Activated CD8-positive, alpha-beta memory T cell treated with anti-CD3 and anti-CD28 coated beads, Interleukin-2, amount 50 U/mL, for 1 hour (primary cell): ENCODE results near the gene MGMT.

Experiments used
- DNase-seq: peaks from one replicate; pipeline ENCODE4 v3.0.0-alpha.2; 2020; ENCODE audit errors: extremely low read depth

The MGMT gene

DNA sequence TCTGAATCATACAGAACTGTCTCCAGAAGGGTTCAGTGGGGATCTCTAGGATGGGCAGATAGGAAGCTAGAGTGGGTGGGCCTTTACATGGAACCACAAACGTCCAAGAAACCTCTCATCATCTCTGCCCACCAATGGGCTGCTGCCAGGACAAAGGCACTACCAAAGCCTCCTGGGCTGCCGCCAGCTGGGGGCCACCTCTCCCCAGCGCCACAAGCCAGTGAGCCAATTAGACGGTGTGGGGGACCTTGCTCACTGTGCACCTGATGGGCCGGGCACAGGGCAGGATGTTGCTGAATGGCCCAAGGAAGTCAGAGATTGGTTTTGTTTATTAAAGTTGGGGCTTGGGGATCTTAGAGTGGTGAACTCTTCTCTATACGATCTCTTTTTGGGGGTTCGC is 242.1 kb downstream of the MGMT start:
- no peak for DNase-seq

DNA sequence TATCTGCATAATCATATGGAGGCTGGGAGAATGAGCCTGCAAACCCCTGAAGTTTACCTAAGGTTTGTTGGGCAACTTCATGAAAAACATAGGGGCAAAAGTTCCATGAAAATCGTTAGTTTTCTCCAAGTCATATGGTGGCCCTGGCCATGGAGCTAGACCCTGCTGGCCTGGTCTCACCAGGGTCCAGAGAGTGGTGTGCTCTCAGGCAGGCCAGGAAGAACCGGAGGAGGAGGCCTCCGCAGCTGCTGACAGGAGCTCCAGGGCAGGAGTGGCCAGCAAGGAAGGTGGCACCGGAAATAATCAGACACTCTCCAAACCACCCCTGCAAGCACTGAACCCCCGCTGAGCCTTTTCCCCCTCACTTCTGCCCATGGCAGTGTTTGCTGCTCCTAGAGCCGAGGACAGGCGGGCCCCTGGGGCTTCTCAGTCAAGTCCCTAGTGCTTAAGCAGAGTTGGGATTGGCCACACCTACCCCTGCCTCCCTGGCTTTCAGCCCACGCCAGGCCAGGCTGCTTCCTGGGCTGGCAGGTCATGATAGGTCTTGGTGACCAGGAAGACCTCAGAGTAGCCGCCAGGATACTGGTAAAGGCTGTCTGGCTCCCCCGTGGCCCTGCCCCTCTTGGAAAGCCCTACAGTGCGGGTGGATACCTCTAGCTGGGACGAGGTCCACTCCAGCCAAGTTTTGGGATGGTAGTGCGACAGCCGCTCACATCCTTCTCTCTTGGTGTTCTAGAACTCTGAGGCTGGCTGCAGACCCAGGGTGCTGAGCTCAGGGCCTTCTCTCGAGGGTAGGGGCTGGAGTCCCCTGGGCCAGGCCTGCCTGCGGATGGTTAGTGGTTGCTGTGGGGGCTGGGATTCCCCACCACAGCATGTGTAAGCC is 242.8 kb downstream of the MGMT start:
- no peak for DNase-seq

GRCh38 chr10:129710510-129710847 is 243.4 kb downstream of the MGMT start:
- DNase-seq: no peak

DNA sequence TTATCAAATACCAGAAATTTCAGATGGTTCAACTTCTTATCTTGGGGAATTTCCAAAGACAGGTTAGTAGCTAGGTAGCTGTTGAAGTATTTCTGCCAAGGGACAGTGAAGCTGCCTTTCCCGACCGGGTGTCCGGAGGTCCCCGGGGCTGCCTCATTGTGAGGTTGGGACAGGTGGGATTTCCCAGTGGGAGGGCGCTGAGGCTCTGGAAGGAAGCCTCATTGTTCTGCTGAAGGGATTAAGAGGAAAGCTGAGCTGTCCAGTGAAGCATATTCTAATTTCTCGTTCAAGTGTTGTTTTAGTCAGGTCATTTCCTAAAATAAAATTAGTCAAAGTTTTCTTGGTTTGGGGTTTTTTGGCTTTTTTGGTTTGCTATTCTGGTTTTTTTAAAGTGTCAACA is 244.2 kb downstream of the MGMT start:
- no peak for DNase-seq

GRCh38 chr10:129712000-129712399 is 245.0 kb downstream of the MGMT start:
- no peak for DNase-seq

- no peak for DNase-seq
Measured at GRCh38 chr10:129713659-129714265, 246.7 kb downstream of the MGMT start.

DNA sequence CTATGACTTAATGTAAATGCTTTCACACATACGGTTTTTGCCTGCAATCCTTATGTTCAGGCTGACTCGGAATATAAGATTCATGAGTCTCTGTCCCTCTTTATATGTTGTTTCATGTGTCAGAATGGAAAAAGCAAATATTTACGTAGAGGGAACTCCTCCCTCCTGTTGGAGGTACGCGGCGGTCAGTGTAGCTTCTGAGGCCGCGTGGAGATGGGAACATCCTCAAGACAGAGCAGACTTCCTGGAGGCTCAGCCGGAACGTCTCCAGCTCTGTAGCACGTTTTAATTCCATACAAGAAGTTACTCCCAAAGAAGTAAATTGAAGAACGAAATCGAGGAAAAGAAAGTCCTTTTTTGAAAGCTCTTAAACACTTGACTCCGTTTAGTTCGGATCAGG is 248.8 kb downstream of the MGMT start:
- no peak for DNase-seq

GRCh38 chr10:129716211-129716681 is 249.2 kb downstream of the MGMT start:
- no peak for DNase-seq

- no peak for DNase-seq
Measured at GRCh38 chr10:129716881-129717280, 249.8 kb downstream of the MGMT start.

DNA sequence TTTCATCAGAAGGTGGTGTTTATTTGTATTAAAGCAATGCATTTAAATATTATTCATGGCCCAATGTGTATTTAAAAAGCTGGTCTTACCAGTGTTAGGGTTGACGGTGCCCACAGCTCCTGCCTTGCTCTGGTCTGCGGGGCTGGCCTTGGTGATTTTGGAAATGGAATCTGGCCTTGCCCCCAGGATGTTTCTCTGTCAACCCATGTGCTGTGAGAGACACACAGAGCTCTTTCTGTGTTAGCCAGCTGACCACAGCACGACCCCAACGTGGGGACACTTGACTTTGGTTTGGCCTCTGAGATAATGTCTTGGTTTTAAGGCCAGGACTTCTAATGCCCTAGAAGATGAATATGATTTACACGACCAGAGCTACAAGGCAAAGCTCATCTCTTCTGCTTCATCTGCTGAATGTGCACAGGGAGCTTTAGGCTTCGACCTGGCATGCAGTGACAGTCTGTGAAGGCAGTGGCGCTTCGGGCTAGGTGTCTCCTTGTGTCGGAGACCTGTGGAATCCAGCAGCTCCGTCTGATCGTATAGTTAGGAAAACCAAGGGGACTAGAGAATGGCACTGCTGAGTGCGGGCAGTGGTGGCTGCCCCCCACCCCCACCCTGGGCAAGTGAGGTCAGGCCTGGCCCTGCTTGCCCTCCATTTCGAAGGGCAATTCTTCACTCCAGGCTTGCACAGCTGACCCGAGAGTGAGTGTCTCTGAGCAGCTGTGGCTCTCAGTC is 250.9 kb downstream of the MGMT start:
- no peak for DNase-seq

GRCh38 chr10:129718548-129719414 is 251.7 kb downstream of the MGMT start:
- DNase-seq: no peak

- DNase-seq: no peak
Measured at GRCh38 chr10:129719415-129719739, 252.3 kb downstream of the MGMT start.

DNA sequence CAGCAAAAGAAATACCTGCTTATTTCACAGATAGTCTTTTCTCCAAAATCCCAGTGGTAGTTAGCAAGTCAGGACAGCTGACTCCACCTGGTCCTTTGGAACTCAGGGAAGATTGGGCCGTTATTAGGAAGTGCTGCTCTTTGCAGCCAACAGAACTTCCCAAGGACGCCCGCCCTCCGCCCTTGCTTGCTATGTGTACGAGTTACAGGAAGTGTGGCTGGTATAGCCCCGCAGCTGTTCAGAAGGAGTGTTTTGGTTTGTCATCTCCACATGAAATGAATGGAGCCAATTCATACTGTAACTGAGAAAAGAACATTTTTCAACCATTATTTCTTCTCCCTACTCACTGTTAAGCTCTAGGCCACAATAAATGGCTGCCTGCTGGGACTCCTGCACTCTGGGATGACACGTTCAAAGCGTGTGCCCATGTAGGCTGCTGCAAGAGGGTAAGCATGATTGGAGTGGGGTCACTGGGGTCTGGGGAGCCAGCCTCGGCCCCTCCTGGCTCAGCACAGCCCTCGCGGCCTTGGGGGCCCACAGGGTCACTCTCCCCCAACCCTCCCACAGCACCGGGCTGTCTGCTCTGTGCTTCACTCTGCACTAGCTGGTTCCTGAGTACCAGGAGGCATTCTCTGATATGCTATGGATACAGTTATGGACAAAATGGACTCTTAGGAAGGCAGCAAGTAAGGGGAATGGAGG is 253.0 kb downstream of the MGMT start:
- DNase-seq: no peak

- DNase-seq: no peak
Measured at GRCh38 chr10:129725011-129725410, 258.0 kb downstream of the MGMT start.

- DNase-seq: no peak
Measured at GRCh38 chr10:129725482-129725881, 258.4 kb downstream of the MGMT start.

- DNase-seq: no peak
Measured at GRCh38 chr10:129725890-129726631, 259.0 kb downstream of the MGMT start.

- DNase-seq: no peak
Measured at GRCh38 chr10:129727071-129727470, 260.0 kb downstream of the MGMT start.

- DNase-seq: no peak
Measured at GRCh38 chr10:129727495-129727894, 260.5 kb downstream of the MGMT start.

DNA sequence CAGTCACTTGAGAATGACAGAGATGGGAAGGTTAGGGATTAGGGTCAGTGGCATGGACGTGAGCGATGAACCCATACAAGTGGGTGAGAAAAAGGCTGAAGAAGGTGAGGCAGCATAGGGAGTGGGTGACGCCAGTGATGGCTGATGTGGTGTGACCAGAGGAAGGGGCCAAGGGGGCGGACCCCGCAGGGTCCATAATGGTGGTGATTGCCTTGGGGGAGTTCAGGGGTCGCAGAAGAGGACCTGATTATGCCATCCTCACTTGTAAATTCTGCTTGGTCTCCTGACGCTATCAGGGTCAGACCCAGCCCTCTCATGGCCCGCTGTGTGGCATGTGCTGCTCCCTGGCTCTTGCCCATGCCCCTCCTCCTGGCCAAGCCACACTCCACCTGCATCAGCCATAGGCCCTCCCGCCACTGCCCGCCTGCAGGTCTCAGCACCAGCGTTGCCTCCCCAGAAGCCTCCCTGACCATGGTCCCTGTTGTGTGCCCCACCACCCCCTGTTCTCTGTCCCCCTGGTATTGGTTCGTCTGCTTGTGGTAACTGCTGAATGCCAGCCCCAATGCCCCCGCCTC is 261.3 kb downstream of the MGMT start:
- DNase-seq: no peak
